Uterus (tissue), 4 donors: ENCODE measurements around the gene MAP3K5. TPM values are rescaled to one million over a fixed set of nuclear protein-coding genes. Genes with fewer than 3 reads are reported as not detected.

Experiments
- DNase-seq, 2 donors: peaks; one replicate each; pipeline ENCODE4 v3.0.0-alpha.2; 2019 to 2020
- H3K27ac ChIP-seq, 2 donors: fragments of 200-600 bp; sonication (generic); 1 replicate in 1 of 2; 2 replicates in 1 of 2; pipeline ENCODE4 v1.5.1; 2016 to 2018
- H3K27me3 ChIP-seq, 2 donors: fragments of 200-600 bp; sonication (generic); one replicate each; pipeline ENCODE4 v1.5.1; 2018 to 2019; ENCODE audit warnings: control low read depth in 1 of 2
- H3K36me3 ChIP-seq, 2 donors: fragments of 200-600 bp; sonication (generic); one replicate each; pipeline ENCODE4 v1.5.1; 2019; ENCODE audit warnings: control low read depth in 1 of 2
- H3K4me1 ChIP-seq, 2 donors: fragments of 200-600 bp; sonication (generic); one replicate each; pipeline ENCODE4 v1.5.1; 2018 to 2019; ENCODE audit warnings: control low read depth in 1 of 2
- H3K4me3 ChIP-seq, 2 donors: fragments of 200-600 bp; sonication (generic); 1 replicate in 1 of 2; 2 replicates in 1 of 2; pipeline ENCODE4 v1.5.1; 2018 to 2019; ENCODE audit warnings: mild to moderate bottlenecking in 1 of 2
- H3K9me3 ChIP-seq, 2 donors: fragments of 200-600 bp; sonication (generic); one replicate each; pipeline ENCODE4 v1.5.1; 2019; ENCODE audit warnings: control low read depth in 1 of 2
- CTCF ChIP-seq, 4 experiments: fragments of 200-600 bp in 2 of 4; fragments of 450-650 bp in 2 of 4; sonication (generic) in 2 of 4; IDR thresholded peaks; one replicate each; pipeline ENCODE4 v1.5.1; 2016 to 2019; ENCODE audit warnings: antibody characterized with exemption in 4 of 4, mild to moderate bottlenecking in 2 of 4, moderate library complexity in 1 of 4
- POLR2A ChIP-seq, 2 donors: fragments of 450-650 bp; IDR thresholded peaks; one replicate each; pipeline ENCODE4 v1.6.1; 2016; ENCODE audit warnings: antibody characterized with exemption in 2 of 2, mild to moderate bottlenecking in 1 of 2, moderate library complexity in 1 of 2
- intact Hi-C: fragments of 100-400 bp; cut with DNase I; formaldehyde crosslinking; loops from one replicate; pipeline ENCODE4 v1.15.1; 2023; ENCODE audit warnings: low total_unique reads
- total RNA-seq, 4 donors: library from RNA; depleted of rRNA in 3 of 4; stranded (reverse); fragments of >200 nt in 3 of 4; gene quantifications; one replicate each; pipeline versions ENCODE4 v1.1.0 to v1.2.4, GENCODE V29; 2014 to 2023
- donor health status: DM: yes; HTN: yes; CAD: no.

Gene MAP3K5
- total RNA-seq, 4 donors from 2014 or later = 9.5 to 67.1 (median 15.4) TPM

- no peak for DNase-seq
- no peak overlapping the region for H3K27ac ChIP-seq
- intact Hi-C loops = no loop called here
- H3K4me1 ChIP-seq = no peaks in the 10 kb centered on the region
- no peaks in the 10 kb centered on the region for H3K36me3 ChIP-seq
- no peak overlapping the region for H3K4me3 ChIP-seq
- TF ChIP-seq CTCF (IDR thresholded peaks at IDR 0.05) (no peak), POLR2A (IDR thresholded peaks at IDR 0.05) (no peak)
- H3K27me3 ChIP-seq = no peaks in the 10 kb centered on the region
- H3K9me3 ChIP-seq = no peaks in the 10 kb centered on the region
Observed at GRCh38 chr6:136677344-136677743, 114.9 kb downstream of the MAP3K5 start.

- no peak overlapping the region for H3K27ac ChIP-seq
- H3K4me3 ChIP-seq = no peak overlapping the region
- no peak for DNase-seq
- TF ChIP-seq CTCF (IDR thresholded peaks at IDR 0.05) (no peak), POLR2A (IDR thresholded peaks at IDR 0.05) (no peak)
- H3K9me3 ChIP-seq = no peaks in the 10 kb centered on the region
- H3K36me3 ChIP-seq = no peaks in the 10 kb centered on the region
- intact Hi-C loops = no loop called here
- H3K27me3 ChIP-seq = no peaks in the 10 kb centered on the region
- H3K4me1 ChIP-seq = no peaks in the 10 kb centered on the region
Observed at GRCh38 chr6:136676075-136676474, 116.2 kb downstream of the MAP3K5 start.

- Histone ChIP-seq H3K9me3 (no peaks in the 10 kb centered on the region), H3K36me3 (no peaks in the 10 kb centered on the region), H3K27ac (no peak overlapping the region), H3K4me3 (no peak overlapping the region), H3K4me1 (no peaks in the 10 kb centered on the region), H3K27me3 (no peaks in the 10 kb centered on the region)
- no peak for TF ChIP-seq POLR2A (IDR thresholded peaks at IDR 0.05)
- intact Hi-C loops = no loop called here
- no peak for DNase-seq
Observed at GRCh38 chr6:136673571-136673970, 118.7 kb downstream of the MAP3K5 start.

GRCh38 chr6:136672144-136672543, 120.1 kb downstream of the MAP3K5 start:
- Histone ChIP-seq H3K27ac (no peak overlapping the region), H3K4me1 (no peaks in the 10 kb centered on the region), H3K9me3 (no peaks in the 10 kb centered on the region), H3K27me3 (no peaks in the 10 kb centered on the region), H3K36me3 (no peaks in the 10 kb centered on the region), H3K4me3 (no peak overlapping the region)
- intact Hi-C loops = no loop called here
- no peak for TF ChIP-seq POLR2A (IDR thresholded peaks at IDR 0.05)
- no peak for DNase-seq

- Histone ChIP-seq H3K27me3 (no peaks in the 10 kb centered on the region), H3K4me1 (no peaks in the 10 kb centered on the region), H3K4me3 (no peak overlapping the region), H3K36me3 (no peaks in the 10 kb centered on the region), H3K9me3 (no peaks in the 10 kb centered on the region), H3K27ac (no peak overlapping the region)
- DNase-seq = no peak
- no peak for TF ChIP-seq POLR2A (IDR thresholded peaks at IDR 0.05)
- TF ChIP-seq CTCF (IDR thresholded peaks at IDR 0.05) = no peak
- intact Hi-C loops = no loop called here
Observed at GRCh38 chr6:136669299-136669699, 123.0 kb downstream of the MAP3K5 start.

- intact Hi-C loops = no loop called here
- no peak for TF ChIP-seq CTCF (IDR thresholded peaks at IDR 0.05)
- TF ChIP-seq POLR2A (IDR thresholded peaks at IDR 0.05) = no peak
- DNase-seq = no peak
- Histone ChIP-seq H3K4me3 (no peak overlapping the region), H3K27ac (no peak overlapping the region), H3K27me3 (no peaks in the 10 kb centered on the region), H3K36me3 (no peaks in the 10 kb centered on the region), H3K4me1 (no peaks in the 10 kb centered on the region), H3K9me3 (no peaks in the 10 kb centered on the region)
Observed at GRCh38 chr6:136668571-136668970, 123.7 kb downstream of the MAP3K5 start.
